ENCODE data around the gene PCSK1.

DNA sequence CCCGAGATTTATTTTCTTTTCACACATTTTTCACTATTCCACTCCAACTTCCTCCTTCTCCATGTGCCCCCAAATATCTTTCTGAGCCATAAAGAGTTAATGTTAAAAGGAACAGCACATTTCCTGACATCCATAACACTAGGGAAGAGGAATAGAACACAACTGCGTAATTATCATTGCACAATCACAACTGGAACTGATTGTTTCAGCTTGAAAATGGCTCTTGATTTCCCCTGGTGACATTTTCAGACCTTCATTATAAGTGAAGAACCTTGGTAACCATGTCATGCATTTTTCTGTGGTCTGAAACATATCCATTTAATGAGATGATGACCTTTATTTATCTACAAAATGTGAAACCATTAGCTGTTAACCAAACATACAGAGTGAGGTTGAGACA lies 82.4 kb downstream of the PCSK1 start:
- TF ChIP-seq EZH2 (IDR thresholded peaks at IDR 0.05; ENCODE audit: borderline replicate concordance, low read depth, low read length, severe bottlenecking) (no peak), POLR2A (IDR thresholded peaks at IDR 0.05; ENCODE audit: low read depth, low read length) (no peak), FOS (IDR thresholded peaks at IDR 0.05; ENCODE audit: borderline replicate concordance, insufficient read depth, low read length) (no peak), JUN (IDR thresholded peaks at IDR 0.05; ENCODE audit: borderline replicate concordance, insufficient read depth, insufficient read length, low read depth) (no peak), MYC (IDR thresholded peaks at IDR 0.05; ENCODE audit: low read depth, low read length) (no peak), POLR2AphosphoS5 (IDR thresholded peaks at IDR 0.05; ENCODE audit: insufficient read depth, low read depth, low read length) (no peak)
- TF ChIP-seq, protein P1, sequence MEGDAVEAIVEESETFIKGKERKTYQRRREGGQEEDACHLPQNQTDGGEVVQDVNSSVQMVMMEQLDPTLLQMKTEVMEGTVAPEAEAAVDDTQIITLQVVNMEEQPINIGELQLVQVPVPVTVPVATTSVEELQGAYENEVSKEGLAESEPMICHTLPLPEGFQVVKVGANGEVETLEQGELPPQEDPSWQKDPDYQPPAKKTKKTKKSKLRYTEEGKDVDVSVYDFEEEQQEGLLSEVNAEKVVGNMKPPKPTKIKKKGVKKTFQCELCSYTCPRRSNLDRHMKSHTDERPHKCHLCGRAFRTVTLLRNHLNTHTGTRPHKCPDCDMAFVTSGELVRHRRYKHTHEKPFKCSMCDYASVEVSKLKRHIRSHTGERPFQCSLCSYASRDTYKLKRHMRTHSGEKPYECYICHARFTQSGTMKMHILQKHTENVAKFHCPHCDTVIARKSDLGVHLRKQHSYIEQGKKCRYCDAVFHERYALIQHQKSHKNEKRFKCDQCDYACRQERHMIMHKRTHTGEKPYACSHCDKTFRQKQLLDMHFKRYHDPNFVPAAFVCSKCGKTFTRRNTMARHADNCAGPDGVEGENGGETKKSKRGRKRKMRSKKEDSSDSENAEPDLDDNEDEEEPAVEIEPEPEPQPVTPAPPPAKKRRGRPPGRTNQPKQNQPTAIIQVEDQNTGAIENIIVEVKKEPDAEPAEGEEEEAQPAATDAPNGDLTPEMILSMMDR (IDR thresholded peaks at IDR 0.05; ENCODE audit: extremely low read depth in 1 of 2, insufficient read depth in 1 of 2, low read depth in 1 of 2, low read length in 2 of 2), result no peak
- TF ChIP-seq, protein P2, sequence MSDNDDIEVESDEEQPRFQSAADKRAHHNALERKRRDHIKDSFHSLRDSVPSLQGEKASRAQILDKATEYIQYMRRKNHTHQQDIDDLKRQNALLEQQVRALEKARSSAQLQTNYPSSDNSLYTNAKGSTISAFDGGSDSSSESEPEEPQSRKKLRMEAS (IDR thresholded peaks at IDR 0.05; ENCODE audit: insufficient read depth, insufficient read length), result no peak
